GM18519 (cell line): ENCODE data around the gene FCN1.

Experiments used
- ATAC-seq: cut with Tn5 transposase; IDR thresholded peaks from one replicate; pipeline ENCODE4 v1.9.1; 2021; ENCODE audit warnings: mild to moderate bottlenecking, moderate library complexity; ENCODE audit not compliant: unreplicated experiment, low FRiP score

FCN1 gene

DNA sequence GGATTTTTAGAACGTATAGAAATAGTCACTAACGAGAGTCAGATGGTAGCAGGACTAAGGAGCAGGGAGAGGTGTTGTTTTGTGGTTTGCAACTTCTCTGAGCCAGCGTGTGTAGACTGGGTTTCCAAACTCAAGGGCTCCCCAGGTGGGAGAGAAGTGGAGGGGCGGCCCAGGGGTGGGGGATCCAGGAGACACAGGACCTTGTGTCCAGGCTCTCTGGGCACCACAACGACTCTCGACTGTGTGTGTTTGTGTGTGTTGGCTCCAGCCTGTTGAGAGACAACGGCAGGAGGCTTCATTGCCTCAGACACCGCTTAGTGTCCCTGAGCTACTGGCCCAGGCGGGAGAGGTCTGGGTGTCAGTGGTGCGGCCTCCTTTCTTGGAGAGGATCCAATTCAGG, 934 bp upstream of the FCN1 start:
- ATAC-seq = no peak

DNA sequence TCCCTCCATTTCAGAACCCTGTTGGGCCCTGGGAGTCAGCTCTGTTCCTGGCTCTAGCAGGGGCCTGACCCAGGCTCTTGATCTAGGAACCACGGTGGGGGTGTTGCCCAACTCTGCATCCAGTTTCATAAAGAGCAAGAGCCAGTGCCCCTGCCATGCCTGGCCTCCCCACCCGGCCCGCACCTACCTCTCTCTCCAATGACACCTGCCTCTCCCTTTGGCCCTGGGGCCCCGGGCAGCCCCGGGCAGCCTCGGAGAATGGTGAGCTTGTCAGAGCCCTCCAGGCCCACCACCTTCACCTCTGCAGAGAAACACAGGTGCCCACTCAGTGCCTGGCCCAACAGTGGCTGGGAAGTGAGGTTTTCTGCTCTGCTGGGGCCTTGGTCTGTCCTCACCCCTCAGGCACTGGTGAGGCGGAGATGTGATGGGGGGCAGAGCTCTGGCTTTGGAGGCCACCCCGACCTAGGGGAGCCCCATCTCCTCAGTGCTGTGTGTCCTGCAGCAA, 1.5 kb downstream of the FCN1 start:
- no peak for ATAC-seq

DNA sequence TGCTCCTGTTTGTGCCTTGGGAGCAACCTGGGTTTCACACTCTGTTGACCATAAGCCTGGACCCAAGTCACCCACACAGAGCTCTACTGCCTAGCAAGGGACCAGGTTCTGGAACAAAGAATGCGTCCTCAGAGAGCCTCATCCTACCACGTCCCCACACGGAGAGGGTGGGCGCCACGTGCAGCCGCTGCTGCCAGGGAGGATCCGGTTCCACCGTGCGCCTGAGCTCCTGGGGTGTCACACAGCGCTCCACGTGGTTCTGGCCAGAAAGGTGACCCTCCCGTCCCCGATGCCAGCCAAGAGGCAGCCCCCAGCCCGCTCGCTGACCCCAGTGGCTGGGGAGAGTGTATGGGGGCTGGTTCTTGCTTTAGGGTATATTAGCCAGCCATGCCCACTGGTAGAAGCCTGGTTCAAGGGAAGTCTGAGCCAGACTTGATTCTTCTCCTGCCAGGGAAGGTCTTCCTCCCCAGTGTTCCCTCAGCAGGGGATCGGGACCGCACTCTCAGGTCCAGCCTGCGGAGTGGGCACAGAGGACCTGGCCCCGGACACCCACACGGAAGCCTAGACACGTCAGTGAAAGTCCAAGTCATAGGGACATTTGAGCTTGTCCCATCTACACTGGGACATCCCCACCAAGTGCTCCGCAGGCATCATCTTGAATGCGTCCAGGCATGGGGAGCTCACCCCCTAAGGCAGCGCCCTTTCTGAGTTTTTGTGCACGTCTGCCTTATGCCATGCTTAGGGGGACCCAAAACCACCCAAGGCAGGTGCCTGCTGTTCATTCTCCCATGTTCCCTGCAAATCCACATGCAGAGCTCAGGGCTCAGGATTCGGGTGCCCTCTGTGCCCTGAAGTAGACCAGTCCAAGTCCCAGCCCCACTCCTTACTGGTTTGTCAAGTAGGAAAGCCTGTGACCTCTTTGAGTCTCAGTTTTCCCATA, 2.4 kb downstream of the FCN1 start:
- no peak for ATAC-seq

DNA sequence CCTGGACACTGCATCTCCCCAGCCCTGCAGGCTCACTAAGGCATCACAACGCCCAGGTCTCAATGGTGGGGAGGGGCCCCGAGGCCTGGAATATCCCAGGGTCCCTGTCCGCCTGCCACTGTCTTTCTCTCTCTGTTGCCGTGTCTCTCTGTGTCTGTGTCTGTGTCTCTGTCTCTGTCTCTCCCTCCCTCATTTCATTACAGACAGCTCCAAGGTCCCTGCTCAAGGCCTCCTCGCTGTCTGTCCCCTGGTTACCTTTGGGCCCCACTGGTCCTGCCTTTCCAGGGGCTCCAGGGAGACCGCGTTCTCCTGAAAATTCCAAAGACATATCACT, 3.2 kb downstream of the FCN1 start:
- ATAC-seq = no peak

DNA sequence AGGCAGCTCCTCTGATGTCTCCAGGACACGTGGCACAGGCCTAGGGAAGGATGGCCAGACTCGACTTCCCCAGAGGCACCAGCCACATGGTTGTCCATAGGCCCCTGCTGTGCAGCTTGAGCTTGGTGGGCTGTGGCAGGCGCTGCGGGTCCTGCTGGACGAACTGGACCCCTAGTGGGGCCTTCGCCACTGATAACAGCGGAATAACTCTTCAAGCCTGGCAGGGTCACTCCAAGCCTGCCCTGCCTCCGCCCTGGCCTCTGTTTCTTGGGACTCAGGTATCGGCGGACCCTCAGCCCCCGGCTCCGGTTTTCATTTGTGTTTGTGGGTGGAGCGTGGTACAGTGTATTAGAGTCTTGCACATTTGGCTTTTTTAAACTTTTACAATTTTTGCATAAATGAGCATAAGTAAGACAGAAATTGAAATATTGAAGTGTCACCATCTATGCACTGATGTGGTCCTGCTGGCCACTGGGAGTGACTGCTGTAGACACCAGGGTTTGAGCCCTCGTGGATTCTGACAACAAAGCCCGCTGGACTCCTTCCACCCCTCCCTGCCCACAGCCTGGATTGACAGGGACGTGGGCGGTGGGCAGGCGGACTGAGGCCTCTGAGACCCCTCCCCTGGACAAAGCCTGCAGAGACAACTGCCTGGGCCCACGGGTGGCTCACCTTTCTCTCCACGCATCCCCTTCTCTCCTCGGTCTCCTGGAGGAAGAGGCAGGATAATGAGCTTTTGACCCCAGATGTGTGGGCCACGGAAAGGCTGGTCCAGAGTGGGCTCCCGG, 3.8 kb downstream of the FCN1 start:
- no peak for ATAC-seq

DNA sequence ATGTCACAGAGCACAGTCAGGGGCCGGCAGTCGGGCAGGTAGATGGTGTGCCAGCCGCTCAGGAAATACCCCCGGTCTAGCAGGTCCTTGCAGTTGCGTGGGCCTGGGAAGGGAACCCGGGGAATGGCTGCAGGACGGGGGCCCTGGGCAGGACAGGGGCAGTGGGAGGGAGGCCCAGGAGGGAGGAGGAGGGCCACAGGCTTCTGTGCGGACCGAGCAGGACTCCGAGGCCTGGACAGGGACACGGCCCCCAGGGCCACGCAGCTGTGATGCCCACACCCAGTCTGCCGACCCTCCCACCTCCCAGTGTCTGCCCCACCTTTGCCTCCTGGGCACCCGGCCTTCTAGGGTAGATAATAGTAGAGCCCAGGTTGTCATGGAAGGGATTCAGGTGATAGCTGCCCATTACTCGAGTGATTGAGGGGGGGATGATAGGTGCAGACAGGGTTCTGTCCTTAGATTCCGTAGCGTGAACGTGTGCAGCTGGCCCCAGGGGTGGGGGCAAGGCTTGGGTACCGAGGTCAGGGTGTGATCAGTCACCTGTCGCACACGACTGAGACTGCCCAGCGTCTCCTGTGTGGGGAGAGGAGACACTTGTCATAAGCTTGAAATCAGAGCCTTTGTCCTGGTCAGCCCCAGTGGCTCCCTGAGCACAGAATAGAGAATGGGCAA, 4.5 kb downstream of the FCN1 start:
- no peak for ATAC-seq

DNA sequence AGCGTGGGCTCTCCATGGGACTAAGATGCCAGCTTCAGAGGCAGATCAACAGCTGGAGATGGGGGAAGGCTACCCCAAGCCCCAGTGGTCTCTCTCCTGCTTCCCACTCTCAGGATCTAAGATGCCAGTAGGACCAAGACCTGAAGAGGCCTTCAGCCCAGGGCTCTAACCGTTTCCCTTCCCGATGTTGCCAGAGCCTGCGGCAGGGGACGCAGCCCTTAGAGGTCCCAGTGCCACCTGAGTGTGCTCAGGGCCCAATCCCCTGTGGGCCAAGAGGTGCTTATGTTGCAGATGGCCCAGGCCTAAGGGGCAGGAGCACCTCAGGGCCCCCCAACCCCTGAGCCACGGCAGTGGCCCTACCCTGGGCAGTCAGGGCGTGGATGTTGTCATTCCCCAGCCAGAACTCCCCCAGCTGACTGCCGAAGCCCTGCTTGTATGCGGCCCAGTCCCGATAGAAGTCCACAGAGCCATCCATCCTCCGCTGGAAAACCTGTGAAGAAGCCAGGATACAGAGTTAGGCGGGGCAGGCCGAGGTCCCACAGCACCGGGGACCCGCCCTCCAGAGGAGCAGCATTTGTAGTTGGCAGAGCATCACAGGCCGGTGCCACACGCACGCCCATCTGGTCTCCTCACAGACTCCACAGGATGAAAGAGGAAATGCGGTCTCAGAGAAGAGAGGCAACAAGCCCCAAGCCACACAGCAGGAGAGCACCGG, 5.4 kb downstream of the FCN1 start:
- ATAC-seq = no peak

DNA sequence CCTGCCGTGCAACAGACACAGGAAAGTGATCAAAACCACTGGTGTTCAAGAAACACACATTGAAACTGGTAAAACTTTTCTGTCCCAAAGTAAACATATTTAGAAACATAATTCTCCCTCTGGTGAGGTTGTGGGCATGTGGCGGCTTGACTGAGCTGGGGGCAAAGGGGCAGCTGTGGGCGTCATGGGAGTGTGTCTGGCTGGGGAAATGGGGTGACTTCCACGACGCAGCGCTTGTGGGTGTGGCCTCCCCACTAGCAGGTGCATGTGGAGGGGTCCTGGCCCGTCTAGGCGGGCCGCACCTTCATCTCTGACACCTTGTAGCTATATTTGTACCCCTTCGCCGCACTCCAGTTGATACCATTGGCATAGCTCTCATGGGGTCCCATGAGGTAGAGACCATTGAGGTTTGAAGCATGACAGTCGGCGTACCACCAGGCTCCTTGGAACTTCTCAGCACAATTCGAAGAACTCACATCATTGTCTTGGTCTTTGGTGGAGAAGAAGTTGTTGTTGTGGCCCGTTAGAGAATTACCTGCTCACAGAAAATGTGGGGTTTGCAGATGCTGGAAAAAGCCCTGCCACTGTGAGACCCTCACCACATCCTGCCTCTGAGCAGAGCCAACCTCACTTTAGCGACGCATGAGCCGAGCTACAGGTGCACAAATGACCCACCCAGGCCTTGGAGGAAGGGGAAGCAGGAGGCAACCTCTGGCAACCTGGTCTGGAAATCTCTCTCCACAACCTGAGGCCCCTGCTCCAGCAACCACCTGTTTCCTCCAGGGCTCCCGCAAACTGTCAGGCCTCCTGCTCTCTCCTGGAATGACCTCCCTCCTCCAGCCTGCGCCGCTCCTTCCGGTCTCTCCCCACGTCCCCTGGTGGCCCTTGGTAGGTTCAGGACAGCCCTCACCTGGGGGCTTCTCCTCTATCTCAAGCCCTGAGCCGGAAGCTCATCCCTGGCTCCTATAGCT, 7.9 kb downstream of the FCN1 start:
- ATAC-seq = no peak

DNA sequence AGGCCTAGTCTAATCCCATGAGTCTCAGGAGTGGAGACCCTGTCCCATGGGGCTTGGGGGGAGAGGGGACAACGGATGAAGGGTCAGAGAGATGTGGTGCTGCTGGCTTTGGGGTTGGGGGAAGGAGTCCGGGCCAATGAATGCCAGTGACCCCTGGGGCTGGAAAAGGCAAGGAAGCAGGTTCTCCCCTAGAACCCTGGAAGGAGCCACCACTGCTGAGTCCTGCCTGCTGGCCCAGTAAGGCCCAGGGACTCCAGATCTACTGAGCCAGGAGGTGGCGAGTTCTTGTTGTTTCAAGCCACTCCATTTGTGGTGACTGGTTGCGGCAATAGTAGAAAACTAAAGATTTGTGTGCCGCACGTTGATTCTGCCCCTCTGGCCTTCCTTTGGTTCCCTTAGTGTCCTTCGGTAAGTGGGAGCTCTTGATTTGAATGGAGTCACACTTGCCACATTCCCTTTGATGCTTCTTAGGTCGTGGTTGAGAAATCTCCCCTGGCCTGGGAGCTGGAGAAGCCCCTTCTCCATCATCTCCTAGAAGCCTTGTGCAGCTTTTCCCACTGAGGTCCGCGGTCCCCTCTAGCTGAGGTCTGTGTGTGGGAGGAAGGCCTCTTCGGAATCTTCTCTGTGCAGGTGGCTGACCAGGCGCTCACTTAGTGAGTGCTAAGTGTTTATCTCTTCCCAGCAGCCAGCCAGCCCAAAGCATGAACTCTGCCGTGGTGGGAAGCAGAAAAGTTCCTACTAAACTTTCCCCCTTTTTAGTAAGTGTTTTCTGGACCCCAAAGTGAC, 9.0 kb downstream of the FCN1 start:
- no peak for ATAC-seq

DNA sequence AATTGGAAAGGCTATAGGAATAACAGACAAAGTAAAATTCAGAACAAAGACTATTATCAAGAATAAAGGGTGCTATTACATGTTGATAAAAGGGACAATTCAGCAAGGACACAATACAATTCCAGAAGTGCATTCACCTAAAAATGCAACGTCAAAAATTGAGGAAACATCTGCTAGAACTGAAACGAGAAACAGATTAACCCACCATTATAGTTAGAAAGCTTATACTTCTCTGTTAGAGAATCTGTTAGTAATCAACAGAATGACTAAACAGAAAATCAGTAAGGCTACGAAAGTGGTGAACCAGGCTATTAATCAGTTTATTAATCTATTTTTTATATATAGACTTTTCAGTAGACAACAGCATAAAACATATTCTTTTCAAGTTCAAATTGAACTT, 14.8 kb downstream of the FCN1 start:
- no peak for ATAC-seq

DNA sequence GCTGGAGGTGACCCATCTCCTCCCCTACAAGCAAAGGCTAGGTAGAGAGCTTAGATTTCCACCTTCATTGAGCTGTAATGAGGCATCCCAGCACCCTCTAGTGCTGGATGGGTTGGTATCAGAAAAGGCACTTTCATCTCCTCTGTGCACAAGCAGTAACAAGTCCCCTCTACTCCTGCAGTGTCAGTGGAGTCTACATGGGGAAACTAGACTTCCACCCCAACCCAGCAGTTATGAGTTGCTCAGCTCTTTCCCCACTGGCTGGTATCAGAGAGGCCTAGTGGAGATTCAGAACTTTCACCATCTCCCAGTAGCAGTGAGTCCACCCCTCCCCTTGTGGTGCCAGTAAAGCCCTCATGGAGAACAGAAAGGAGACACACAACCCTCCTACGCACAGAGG, 17.9 kb downstream of the FCN1 start:
- ATAC-seq = no peak

DNA sequence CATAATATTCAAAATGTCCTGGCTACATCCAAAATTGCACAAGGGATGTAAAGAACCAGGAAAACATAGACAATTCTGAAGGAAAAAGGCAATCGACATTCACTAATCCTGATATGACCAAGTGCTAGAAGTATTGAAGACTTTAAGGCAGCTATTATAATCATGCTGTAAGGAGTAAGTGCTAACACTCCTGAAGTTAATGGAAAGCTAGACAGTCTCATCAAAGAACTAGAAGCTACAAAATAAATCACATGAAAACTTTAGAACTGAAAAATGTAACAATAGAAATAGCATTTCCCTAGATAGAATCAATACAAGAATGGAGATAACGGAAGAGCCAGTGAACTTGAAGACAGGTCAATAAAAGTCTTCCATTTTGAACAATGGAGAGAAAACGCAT, 18.5 kb downstream of the FCN1 start:
- ATAC-seq = no peak

DNA sequence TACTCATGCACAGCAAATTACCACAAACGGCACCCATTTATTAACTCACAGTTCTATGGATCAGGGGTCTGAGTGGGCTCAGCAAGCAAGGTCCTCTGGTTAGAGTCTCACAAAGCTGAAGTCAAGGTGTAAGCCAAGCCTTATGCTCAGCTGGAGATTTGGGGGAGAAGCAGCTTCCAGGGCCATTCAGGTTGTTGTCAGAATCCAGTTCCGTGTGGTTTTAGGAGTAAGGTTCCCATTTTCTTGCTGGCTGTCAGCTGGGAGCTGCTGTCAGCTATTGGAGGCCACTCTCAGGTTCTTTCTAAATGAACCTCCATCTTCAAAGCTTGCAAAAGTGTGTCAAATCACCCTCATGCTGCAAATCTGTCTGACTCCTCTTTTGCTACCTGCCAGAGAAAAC, 19.4 kb downstream of the FCN1 start:
- ATAC-seq = no peak

DNA sequence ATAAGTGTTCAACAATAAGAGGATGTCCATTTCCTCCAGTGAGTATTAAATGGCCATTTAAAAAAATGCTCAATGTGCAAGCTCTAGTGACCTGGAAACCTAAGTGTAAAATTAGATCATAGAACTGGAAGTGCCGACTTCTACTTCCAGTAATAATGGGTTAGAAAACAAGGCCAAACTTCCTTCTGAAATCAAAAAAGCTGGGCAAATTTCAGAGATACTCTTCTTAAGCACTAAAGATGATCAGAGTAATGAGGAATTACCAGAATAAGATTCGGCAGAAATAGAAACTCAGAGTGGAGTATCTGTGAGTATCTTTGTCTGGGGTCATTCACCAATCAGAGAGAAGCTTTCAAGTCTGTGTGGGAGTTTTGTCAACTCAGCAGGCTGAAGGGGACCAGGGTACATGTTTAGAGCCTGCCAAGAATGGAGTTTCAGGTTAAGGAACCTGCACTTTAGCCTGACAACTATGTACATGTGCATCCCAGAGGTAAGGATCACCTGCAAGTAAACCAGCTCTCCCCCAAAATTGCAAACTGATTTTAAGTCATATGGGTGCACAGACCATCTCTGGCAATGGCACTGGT, 20.0 kb downstream of the FCN1 start:
- no peak for ATAC-seq

DNA sequence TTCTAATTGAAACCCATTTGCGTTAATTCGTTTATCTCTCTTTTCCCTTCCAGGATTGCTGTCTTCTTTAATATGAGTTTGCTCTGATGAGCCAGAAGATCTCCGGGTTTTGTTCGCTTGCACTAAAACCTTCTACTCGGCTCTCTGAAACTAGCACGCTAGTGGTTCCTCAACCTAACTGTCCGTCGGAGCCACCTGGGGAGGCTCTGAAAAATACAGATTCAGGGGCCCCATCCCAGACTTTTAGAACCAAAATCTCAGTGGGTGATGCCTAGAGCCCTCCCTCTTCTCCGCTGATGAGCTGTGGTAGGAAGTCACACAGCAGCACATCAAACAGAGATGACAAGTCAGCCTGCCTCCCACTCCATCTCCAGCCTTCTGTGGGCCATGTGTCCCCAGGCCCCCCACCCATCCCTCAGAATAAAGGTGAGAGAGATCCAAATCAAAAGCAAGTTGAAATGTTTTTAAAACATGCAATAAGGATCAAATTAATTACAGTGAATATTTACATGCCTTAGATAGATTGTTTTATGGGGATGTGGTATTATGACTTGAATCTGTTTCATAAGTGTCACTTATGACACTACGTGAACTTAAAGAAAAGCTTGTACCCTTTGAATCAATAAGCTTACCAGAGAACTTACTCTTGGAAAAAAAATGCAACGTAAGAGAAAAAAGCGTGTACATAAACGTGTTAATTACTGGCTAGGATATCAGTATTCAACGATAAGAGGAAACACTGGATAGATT, 20.7 kb downstream of the FCN1 start:
- no peak for ATAC-seq

DNA sequence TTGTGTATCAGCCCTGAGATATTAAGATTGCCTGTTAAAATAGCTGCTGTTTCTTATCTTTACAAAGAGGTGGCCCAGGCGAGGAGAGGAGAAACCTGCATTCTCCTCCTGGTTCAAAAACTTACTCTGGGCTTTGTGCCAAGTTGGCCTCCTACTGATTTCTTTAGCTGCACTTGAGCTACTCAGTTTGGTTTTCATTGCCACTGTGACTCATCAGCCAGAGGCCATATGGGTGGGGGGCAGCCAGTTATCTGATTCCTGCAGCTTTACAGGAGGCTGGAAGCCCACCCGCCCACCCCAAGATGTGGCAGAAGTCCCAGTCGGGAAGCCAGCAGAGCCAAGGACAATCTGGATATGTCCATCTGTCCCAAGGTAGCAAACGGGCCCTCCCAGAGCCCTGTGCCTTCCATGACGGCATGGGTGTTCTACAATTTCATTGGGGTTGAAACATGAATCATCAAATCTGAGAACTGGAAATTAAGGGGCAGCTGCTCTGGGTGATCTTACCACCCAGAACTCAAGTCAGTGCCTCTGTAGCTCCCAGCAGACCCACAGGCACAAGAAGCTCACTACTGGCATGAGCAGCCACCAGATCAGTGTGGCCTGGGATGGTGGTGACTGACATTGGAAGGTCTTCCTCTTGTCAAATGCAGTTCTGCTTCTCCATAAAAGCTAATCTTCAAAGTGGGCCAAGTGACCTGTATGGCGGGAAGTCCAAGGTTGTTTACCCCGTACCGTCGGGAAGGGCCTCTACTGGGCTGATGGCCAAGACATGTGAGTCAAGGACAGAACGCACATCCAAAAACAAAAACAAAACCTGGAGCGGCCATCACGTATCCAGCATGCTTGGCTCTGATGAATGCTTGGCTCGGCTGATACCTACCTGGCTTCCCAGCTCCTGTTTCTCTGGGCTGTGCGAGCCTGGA, 21.5 kb downstream of the FCN1 start:
- ATAC-seq = no peak

DNA sequence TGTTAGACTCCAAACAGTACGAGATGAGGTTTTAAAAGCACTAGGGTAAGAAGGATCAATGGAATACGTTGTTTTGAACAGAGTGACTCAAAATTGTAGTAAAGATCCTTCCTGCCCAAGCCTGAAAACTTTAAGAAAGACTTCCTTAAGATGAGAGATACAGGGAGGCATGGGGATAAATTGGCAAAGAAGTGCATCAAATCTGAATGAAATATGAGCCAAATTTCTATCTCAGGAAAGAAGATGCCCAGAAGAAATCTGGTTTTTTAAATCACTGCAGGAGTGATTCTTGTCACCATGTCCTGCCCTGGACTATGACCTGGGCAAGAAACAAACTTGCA, 22.2 kb downstream of the FCN1 start:
- no peak for ATAC-seq
